Right ventricle myocardium superior (tissue), 1 donor: ENCODE results near the gene R3HDM1. TPM values are rescaled to one million over a fixed set of nuclear protein-coding genes. Genes with fewer than 3 reads are reported as not detected.
"Not testable (repeated sequence)": the region's sequence is repeated elsewhere in the genome, so short reads cannot be mapped to it uniquely, and the experiment has no call there.

Source experiments
- ATAC-seq: fragments of 200-7000 bp; cut with Tn5 transposase; one replicate; pipeline ENCODE4 v1.9.1; 2020; ENCODE audit warnings: mild to moderate bottlenecking; ENCODE audit not compliant: poor library complexity
- DNase-seq: peaks from one replicate; pipeline ENCODE4 v3.0.0-alpha.2; 2020
- intact Hi-C: fragments of 100-400 bp; cut with DNase I; formaldehyde crosslinking; loops from one replicate; pipeline ENCODE4 v1.11.2; 2022
- total RNA-seq: library from RNA; stranded (reverse); fragmentation: NEBNext Ultra II Directional; extraction: Animal tissue kit (Norgen Biotek cat#: 25700); gene quantifications from one replicate; pipeline ENCODE4 v1.2.1, GENCODE V29; 2021
- donor health status: DM: no; HTN: yes; CAD: no; lungs with severe emphysema.

The R3HDM1 gene
- total RNA-seq, 1 donor from 2014 or later: 12.5 TPM

DNA sequence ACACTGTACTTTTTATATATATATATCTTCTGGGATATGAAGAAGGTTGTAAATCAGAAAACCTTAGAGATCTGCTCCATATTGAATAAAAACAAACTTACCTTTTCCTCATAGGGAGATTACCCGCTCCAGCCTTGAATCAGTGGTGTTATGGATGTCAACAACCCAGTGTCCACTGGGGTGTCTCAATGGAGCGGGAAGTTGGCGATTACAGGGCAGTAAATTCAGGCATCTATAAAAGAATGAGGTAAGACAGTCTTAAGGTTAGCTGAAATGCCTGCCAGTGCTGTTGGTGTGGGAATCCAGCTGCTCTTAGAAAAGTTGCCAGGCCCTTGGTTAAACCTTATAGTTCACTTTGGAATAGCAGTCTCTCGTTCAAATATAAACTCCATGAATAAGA lies 102.3 kb downstream of the R3HDM1 start:
- DNase-seq: no peak
- intact Hi-C loops: no loop called here
- ATAC-seq: no peak

DNA sequence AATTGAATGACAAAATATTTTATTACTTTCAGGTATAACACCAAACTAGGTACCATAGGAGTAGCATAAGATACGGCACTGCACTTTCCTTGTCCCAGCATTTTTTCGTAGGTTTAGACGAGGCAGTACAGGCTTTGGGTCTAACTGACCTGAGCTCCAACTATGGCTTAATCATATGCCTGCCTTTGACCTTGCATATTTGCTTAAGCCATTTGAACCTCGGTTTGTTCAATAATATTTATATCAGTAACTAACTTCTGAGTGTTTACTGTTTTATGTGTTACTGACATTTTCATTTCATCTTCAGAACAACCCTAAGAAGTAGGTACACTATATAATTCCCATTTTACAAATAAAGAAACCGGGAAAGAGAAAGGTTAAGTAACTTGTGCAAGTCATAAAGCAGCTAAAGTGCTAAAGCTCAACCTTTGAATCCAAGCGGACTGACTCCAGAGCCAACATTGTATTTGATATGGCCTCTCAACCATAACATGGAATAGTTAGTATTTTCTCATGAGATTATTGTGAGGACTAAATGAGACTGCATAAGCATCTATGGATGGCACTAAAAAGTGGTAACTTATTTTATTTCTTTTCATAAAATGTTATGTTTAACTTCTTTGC lies 104.0 kb downstream of the R3HDM1 start:
- DNase-seq (no peak), ATAC-seq (no peak)
- intact Hi-C loops: no loop called here

DNA sequence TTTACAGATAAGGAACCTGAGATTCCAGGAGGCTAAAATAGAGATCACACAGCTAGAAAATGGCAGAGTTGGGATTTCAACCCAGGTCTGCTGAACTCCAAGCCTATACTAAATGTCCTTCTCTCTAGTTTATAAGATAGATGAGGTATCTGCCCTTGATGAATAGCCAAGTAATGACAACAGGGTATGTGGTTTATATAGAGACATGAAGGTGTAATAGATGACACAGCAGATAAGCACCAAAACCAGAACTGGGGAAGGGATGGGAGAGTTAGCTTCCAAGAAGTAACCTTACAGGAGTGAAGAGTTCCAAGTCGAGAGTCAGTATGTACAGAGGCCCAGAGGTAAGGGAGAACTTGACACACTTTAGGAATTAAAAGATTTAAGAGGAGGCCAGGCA lies 105.7 kb downstream of the R3HDM1 start:
- intact Hi-C loops: no loop called here
- no peak for DNase-seq
- no peak for ATAC-seq

DNA sequence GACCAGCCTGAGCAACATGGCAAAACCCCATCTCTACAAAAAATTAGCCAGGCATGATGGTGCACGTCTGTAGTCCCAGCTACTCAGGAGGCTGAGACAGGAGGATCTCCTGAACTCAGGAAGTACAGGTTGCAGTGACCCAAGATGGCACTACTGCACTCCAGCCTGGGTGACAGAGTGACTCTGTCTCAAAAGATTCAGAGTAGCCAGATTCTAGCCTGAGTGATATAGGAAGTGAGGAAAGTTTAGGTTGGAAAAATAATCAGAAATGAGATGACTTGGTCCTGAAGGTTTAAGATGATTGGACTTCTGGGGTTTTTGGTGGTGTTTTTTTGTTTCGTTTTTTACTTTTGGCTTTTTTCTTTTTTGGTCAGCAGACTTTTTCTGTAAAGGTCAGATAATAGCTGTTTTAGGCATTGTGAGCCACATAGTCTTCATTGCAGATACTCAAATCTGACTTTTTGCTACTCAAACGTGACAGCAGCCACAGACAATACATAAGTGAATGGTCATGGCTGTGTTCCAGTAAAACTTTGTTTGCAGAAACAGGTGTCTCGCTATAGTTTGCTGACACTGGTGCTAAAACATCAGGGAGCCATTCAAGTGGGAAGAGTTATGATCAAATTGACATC lies 106.3 kb downstream of the R3HDM1 start:
- DNase-seq (no peak), ATAC-seq (no peak)
- intact Hi-C loops: no loop called here

GRCh38 chr2:135638825-135639224 lies 107.5 kb downstream of the R3HDM1 start:
- ATAC-seq (no peak), DNase-seq (no peak)
- intact Hi-C loops: no loop called here

DNA sequence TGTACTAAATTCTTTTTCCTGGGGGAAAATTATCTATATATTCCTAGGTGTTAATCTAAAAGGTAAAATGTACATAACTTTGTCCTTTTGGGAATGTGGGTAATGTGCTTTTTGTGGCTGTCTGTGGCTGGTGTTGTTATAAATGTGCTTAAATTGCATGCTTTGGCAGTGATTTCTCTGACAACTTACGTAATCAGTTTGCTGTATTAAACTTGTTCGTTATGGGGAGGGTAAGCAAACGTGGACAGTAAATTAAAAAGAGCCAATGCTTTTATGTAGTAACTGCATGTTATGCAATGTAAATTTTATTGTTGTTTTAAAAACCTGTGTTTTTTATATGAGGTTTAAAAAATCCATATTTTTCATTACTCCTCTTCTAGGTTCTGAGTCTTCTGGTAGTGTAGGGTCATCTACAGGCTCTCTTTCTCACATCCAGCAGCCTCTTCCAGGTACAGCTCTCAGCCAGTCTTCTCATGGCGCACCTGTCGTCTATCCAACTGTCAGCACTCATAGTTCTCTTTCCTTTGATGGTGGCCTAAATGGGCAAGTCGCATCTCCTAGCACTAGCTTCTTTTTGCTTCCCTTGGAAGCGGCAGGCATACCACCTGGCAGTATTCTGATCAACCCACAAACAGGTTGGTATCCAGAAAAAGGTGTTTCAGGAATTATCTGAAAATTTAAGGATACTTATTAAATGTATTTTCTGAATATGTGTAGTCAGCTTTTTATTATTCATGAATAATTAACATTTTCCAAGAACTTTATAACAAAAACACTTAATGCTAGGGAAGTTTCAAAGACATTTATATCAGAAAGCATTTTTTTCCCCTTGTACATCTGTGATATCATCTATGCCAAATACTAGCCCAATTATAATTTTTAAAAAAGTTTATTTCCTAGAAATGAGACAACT lies 110.1 kb downstream of the R3HDM1 start:
- intact Hi-C loops: no loop called here
- ATAC-seq (no peak), DNase-seq (no peak)

GRCh38 chr2:135647836-135648579 lies 116.7 kb downstream of the R3HDM1 start:
- no peak for DNase-seq
- ATAC-seq: no peak
- intact Hi-C loops: no loop called here

DNA sequence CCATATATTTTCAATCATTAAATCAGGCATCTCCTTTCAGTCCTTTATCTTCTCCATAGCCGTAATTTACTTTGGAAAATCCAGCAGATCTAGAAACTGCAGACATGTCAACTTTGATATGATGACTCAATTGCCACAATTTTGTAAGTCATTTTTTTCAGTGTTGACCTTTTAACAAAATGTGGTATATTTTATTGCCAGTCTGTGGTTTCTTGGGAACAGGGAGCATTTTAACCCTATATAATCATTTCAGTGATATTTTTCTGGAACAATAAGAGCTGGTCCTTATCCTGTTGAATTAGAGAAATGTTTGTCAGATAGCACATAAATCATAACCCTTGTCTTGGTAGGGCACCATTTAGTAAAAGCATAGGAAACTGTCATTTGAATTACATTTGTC lies 119.4 kb downstream of the R3HDM1 start:
- ATAC-seq (no peak), DNase-seq (no peak)
- intact Hi-C loops: no loop called here

DNA sequence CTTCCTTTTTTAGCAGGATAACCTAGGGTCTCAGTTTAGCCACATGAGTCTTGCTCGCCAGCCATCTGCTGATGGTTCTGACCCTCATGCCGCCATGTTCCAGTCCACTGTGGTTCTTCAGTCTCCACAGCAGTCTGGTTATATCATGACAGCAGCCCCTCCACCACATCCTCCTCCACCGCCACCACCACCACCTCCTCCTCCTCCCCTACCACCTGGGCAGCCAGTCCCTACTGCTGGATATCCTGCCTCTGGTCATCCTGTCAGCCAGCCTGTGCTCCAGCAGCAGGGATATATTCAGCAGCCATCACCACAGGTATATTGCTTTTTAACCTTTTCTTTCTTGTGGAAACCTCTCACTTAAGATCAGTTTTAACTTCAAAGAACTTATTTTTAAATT lies 120.4 kb downstream of the R3HDM1 start:
- no peak for ATAC-seq

GRCh38 chr2:135654239-135654638 lies 123.0 kb downstream of the R3HDM1 start:
- ATAC-seq, DNase-seq, intact Hi-C loops: not testable (repeated sequence)

More for the DNA sequence above, 120.4 kb downstream of the R3HDM1 start:
- no peak for DNase-seq
- intact Hi-C loops: no loop called here

DNA sequence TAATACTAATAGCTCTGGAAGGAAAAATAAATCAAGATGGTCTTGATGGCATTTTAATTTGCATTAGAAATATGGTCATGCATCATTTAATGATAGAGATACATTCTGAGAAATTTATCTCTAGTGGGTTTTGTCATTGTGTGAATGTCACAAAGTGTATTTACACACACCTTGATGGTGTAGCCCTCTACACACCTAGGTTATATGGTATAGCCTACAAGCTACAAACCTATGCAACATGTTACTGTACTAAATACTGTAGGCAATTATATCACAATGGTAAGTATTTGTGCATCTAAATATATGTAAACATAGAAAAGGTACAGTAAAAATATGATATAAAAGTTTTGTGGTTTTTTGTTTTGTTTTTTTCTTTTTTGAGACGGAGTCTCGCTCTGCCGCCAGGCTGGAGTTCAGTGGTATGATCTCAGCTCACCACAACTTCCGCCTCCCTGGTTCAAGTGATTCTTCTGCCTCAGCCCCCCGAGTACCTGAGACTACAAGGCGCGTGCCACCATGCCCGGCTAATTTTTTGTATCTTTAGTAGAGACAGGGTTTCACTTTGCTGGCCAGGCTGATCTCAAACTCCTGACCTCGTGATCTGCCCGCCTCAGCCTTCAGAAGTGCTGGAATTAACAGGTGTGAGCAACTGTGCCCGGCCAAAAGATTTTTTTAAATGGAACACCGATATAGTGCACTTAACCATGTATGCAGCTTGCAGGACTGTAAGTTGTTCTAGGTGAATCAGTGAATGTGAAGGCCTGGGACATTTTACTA lies 126.7 kb downstream of the R3HDM1 start:
- ATAC-seq (no peak), DNase-seq (no peak)
- intact Hi-C loops: no loop called here

GRCh38 chr2:135662088-135662487 lies 130.8 kb downstream of the R3HDM1 start:
- DNase-seq (no peak), ATAC-seq (no peak)
- intact Hi-C loops: no loop called here

DNA sequence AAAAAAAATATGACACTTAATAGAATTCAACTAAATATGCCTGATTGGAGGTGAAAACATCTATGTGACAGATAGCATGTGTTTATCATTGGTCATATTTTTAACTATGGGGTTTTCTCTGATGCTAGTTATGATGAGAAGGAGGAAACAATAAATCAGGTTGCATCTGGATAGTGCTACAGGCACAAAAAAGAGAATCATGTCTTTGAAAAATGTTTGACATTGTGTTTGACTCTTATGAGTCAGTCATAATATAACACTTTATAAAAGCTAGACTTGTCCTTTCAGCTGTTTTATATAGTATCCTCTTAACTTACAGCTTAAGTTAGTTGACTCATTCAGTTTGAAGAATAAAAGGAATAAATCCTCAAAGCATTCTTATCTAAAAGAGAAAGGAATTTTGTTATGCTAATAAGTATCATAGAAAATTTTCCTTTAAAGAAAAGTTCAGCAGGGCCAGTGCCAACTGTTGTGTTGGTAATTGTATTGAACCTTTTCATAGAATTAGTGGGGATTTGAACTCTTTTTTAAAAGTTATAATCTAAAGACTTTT lies 131.9 kb downstream of the R3HDM1 start:
- ATAC-seq (no peak), DNase-seq (no peak)
- intact Hi-C loops: no loop called here

GRCh38 chr2:135664623-135665068 lies 133.4 kb downstream of the R3HDM1 start:
- DNase-seq (no peak), ATAC-seq (no peak)
- intact Hi-C loops: no loop called here

DNA sequence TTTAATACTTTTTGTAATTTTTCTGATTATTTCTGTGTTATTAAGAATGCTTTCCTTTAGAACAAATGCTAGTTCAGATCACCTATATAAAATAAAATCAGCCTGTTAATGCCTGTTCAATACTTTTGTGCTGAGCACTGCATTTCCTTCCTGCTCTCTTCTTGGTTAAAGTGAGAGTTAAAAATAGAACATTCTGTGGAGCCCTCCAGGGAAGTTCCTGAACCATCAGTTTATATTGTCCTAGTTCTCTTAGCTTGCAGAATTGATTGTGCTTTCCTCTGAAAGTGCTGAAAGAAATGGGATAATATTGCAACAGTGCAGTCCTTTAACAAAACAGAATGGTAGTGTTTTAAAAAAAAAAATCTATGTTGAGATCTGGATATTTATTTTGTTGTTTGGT lies 135.8 kb downstream of the R3HDM1 start:
- no peak for DNase-seq
- intact Hi-C loops: no loop called here

DNA sequence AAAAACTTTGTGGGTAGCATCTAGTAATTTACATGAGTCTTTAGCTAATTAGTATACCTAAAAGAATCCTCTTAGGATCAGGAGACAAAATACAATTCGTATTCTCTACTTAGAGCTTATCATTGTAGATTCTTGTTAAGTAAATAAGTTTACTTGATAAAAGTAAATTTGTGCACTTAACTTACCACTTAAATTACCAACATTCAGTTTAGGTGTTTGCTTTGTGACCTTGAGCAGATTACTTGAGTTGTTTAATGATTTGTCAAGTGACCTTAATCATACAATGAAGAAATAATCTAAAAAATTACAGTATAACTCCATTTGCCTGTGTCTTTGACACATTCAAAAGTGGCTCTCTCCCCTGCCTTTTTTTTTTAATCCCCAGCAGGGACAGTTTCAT lies 143.2 kb downstream of the R3HDM1 start:
- intact Hi-C loops: no loop called here
- DNase-seq: no peak
- ATAC-seq: no peak

More for the DNA sequence above, 135.8 kb downstream of the R3HDM1 start:
- ATAC-seq: peak; percentile 66

DNA sequence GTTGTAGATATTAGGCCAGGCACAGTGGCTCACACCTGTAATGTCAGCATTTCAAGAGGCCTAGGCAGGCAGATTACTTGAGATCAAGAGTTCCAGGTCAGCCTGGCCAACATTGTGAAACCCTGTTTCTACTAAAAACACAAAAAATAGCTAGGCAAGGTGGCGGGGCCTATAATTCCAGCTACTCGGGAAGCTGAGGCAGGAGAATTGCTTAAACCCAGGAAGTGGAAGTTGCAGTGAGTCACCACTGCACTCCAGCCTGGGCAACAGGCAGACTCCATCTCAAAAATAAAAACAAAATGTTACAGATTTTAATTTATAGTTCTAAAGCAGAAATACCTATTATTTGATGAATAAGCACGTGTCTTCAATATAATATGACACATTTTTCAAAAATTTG lies 144.7 kb downstream of the R3HDM1 start:
- intact Hi-C loops: no loop called here
- DNase-seq (no peak), ATAC-seq (no peak)

DNA sequence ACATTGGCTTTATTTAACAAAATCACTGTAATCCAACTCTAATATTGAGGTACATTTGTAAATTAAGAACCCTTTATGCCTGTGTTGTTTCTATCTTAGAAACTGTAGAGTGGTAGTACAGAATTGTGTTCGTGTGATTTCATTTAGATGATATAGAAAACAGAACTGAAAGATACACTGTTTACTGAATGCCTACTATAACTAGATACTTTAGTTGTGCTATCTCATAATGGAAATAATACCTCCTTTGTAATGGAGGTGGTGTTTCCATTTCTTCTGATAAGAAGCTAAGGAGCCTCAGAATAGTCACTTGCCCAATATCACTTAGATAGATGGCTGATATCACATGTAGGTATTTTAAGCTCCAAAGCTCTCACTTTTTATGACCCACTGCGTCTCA lies 147.8 kb downstream of the R3HDM1 start:
- intact Hi-C loops: no loop called here
- DNase-seq (no peak), ATAC-seq (no peak)
